SU-DHL-6 (cell line): ENCODE measurements around the gene CDC42BPA.
A peak's percentile ranks its signal among the peaks of the same experiment; 100 is the strongest.

ENCODE experiments used
- H2AFZ ChIP-seq: fragments of 200-600 bp; sonication (generic); 2 replicates; pipeline ENCODE4 v1.6.1; 2014; ENCODE audit warnings: low read depth, mild to moderate bottlenecking, moderate library complexity, mixed read lengths, antibody characterized with exemption, low read length; ENCODE audit not compliant: severe bottlenecking
- H3F3A ChIP-seq: fragments of 200-600 bp; shearing (Covaris generic); 2 replicates; pipeline ENCODE4 v1.6.0; 2016; ENCODE audit warnings: antibody characterized with exemption, mild to moderate bottlenecking; ENCODE audit not compliant: insufficient read depth
- H3K27ac ChIP-seq: fragments of 200-600 bp; sonication (generic); 2 replicates; pipeline ENCODE4 v1.5.1; 2016; ENCODE audit warnings: low read depth, mild to moderate bottlenecking, low read length, moderate library complexity, mixed read lengths
- H3K27me3 ChIP-seq: fragments of 200-600 bp; sonication (generic), shearing (Covaris generic); 2 replicates; pipeline ENCODE4 v1.6.0; 2014; ENCODE audit warnings: mild to moderate bottlenecking, low read length
- H3K36me3 ChIP-seq: fragments of 200-600 bp; sonication (generic); 2 replicates; pipeline ENCODE4 v1.6.1; 2014; ENCODE audit warnings: mild to moderate bottlenecking, low read length, mixed read lengths
- H3K4me2 ChIP-seq: fragments of 300-600, 200-600 bp; shearing (Covaris generic), sonication (generic); 2 replicates; pipeline ENCODE4 v1.6.0; 2014; ENCODE audit warnings: low read length, low read depth, mild to moderate bottlenecking; ENCODE audit not compliant: poor library complexity, severe bottlenecking
- H3K4me3 ChIP-seq: fragments of 200-600 bp; sonication (generic); 2 replicates; pipeline ENCODE4 v1.5.1; 2014; ENCODE audit warnings: antibody characterized with exemption, low read length, mild to moderate bottlenecking, mixed read lengths; ENCODE audit not compliant: insufficient read depth, poor library complexity, severe bottlenecking
- H3K79me2 ChIP-seq: fragments of 200-600 bp; sonication (generic); 2 replicates; pipeline ENCODE4 v1.6.1; 2014; ENCODE audit warnings: mild to moderate bottlenecking, low read length, moderate library complexity; ENCODE audit not compliant: insufficient read depth
- H3K9ac ChIP-seq: fragments of 200-600 bp; sonication (generic); 2 replicates; pipeline ENCODE4 v1.7.0; 2014; ENCODE audit warnings: mild to moderate bottlenecking, low read length
- H3K9me2 ChIP-seq: fragments of 200-600 bp; sonication (generic); replicated peaks from 2 replicates; pipeline ENCODE4 v1.6.1; 2014; ENCODE audit warnings: low read length; ENCODE audit not compliant: insufficient read depth
- H3K9me3 ChIP-seq: fragments of 200-600 bp; sonication (generic); 2 replicates; pipeline ENCODE4 v1.6.1; 2014; ENCODE audit warnings: low read length, mixed read lengths; ENCODE audit not compliant: insufficient read depth
- H4K20me1 ChIP-seq: fragments of 200-600 bp; sonication (generic); 2 replicates; pipeline ENCODE4 v1.6.1; 2014; ENCODE audit warnings: low read depth, mild to moderate bottlenecking, antibody characterized with exemption, low read length, moderate library complexity, mixed read lengths
- CTCF ChIP-seq: fragments of 200-600 bp; sonication (generic); IDR thresholded peaks from one replicate; pipeline ENCODE4 v1.5.1; 2017; ENCODE audit warnings: antibody characterized with exemption, mild to moderate bottlenecking, low read length, moderate library complexity; ENCODE audit not compliant: insufficient read depth, poor library complexity, severe bottlenecking
- EZH2phosphoT487 ChIP-seq: fragments of 200-600 bp; sonication (generic), shearing (Covaris generic); conservative IDR thresholded peaks from 2 replicates; pipeline ENCODE4 v1.6.1; 2018; ENCODE audit warnings: mild to moderate bottlenecking, antibody characterized with exemption, low read length, moderate library complexity, mixed read lengths

Gene CDC42BPA

DNA sequence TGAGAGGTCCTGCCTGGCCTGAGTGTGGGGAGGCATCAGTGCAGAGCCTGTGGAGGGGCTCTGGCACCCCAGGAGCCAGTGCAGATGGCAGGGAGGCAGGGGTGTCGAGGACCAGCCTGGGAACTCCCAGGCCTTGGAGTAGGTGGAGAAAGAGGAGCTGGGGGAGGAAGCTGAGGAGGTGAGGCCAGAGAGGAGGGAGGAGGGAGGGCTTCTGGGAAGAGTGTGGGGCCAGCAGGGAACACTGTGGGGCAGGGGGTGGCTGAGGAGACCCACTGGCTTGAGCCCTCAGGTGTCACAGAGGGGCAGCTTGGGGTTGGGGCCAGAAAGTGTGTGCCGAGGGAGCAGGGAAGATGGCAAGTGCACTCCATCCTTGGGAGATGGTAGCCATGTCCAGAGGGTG, 374.4 kb downstream of the CDC42BPA start:
- Histone ChIP-seq H3K4me2 (no peak overlapping the region), H3K4me3 (no peak overlapping the region), H3K36me3 (no peaks in the 10 kb centered on the region), H2AFZ (no peak overlapping the region), H3K27me3 (no peaks in the 10 kb centered on the region), H4K20me1 (no peaks in the 10 kb centered on the region), H3K79me2 (no peaks in the 10 kb centered on the region), H3K9ac (no peak overlapping the region), H3F3A (no peaks in the 10 kb centered on the region), H3K27ac (no peak overlapping the region), H3K9me3 (no peaks in the 10 kb centered on the region), H3K9me2 (no peaks in the 10 kb centered on the region)
- TF ChIP-seq CTCF (no peak), EZH2phosphoT487 (no peak)

- H3K27me3 ChIP-seq = no peaks in the 10 kb centered on the region
- TF ChIP-seq CTCF = no peak
- TF ChIP-seq EZH2phosphoT487 = no peak
- no peaks in the 10 kb centered on the region for H3F3A ChIP-seq
- no peaks in the 10 kb centered on the region for H3K36me3 ChIP-seq
- no peaks in the 10 kb centered on the region for H4K20me1 ChIP-seq
- no peak overlapping the region for H2AFZ ChIP-seq
- H3K79me2 ChIP-seq = no peaks in the 10 kb centered on the region
- no peaks in the 10 kb centered on the region for H3K9me3 ChIP-seq
- H3K27ac ChIP-seq = no peak overlapping the region
- H3K9ac ChIP-seq = no peak overlapping the region
- no peak overlapping the region for H3K4me3 ChIP-seq
- H3K9me2 ChIP-seq = no peaks in the 10 kb centered on the region
- no peak overlapping the region for H3K4me2 ChIP-seq
Observed at GRCh38 chr1:226943156-226943555, 375.1 kb downstream of the CDC42BPA start.

DNA sequence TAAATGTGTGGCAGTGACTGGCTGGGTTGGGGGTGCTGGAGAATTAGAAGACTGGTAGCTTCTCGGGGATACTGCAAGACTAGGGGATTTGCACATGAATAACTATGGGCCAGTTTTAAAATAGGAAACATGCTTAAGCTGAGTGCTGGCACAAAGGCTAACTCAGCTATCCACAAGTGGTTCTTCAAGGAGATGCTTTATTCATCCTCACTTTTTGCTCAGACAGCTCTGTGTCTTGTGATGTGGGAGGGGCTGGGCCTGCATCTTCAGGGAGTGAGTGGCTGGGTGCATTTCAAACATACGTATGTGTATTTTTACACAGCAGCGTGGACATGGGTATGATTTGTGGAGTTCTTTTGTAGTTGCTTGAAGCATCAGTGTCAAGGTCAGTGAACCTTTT, 375.9 kb downstream of the CDC42BPA start:
- H3K4me2 ChIP-seq = no peak overlapping the region
- no peaks in the 10 kb centered on the region for H3K9me2 ChIP-seq
- H2AFZ ChIP-seq = no peak overlapping the region
- no peaks in the 10 kb centered on the region for H3K79me2 ChIP-seq
- no peaks in the 10 kb centered on the region for H3K27me3 ChIP-seq
- no peak overlapping the region for H3K9ac ChIP-seq
- no peak overlapping the region for H3K4me3 ChIP-seq
- H3K36me3 ChIP-seq = no peaks in the 10 kb centered on the region
- no peaks in the 10 kb centered on the region for H3K9me3 ChIP-seq
- H3K27ac ChIP-seq = no peak overlapping the region
- TF ChIP-seq CTCF (no peak), EZH2phosphoT487 (no peak)
- H4K20me1 ChIP-seq = no peaks in the 10 kb centered on the region
- no peaks in the 10 kb centered on the region for H3F3A ChIP-seq

GRCh38 chr1:226940806-226941067, 377.6 kb downstream of the CDC42BPA start:
- Histone ChIP-seq H3K9me3 (no peaks in the 10 kb centered on the region), H3K27me3 (no peaks in the 10 kb centered on the region), H3K9me2 (no peaks in the 10 kb centered on the region), H2AFZ (peak overlapping the region; percentile 91), H3F3A (no peaks in the 10 kb centered on the region), H3K4me3 (peak overlapping the region; percentile 71), H4K20me1 (no peaks in the 10 kb centered on the region), H3K27ac (no peak overlapping the region), H3K79me2 (no peaks in the 10 kb centered on the region), H3K4me2 (peak overlapping the region; percentile 71), H3K36me3 (no peaks in the 10 kb centered on the region), H3K9ac (peak overlapping the region; percentile 58)
- TF ChIP-seq EZH2phosphoT487 (no peak), CTCF (no peak)
